K562 (cell line): ENCODE measurements around the gene ETFBKMT. TPM values are rescaled to one million over a fixed set of nuclear protein-coding genes. Genes with fewer than 3 reads are reported as not detected.

Experiments
- ASH1L ChIP-seq: fragments of 450-650 bp; IDR thresholded peaks from 2 replicates; pipeline ENCODE4 v1.6.1; 2018; ENCODE audit warnings: borderline replicate concordance, mild to moderate bottlenecking, low read depth; ENCODE audit not compliant: partially characterized antibody
- BCLAF1 ChIP-seq, 2 experiments: fragments of 450-650 bp in 1 of 2; IDR thresholded peaks; 2 replicates each; pipeline ENCODE4 v1.6.1; 2011 to 2017; ENCODE audit warnings: low read depth in 2 of 2, antibody characterized with exemption in 1 of 2, borderline replicate concordance in 1 of 2, low read length in 1 of 2, mild to moderate bottlenecking in 1 of 2, mixed read lengths in 1 of 2; ENCODE audit not compliant: control insufficient read depth in 1 of 2
- ELF1 ChIP-seq: fragments of 200-800 bp; sonication (Bioruptor generic); IDR thresholded peaks from 2 replicates; pipeline ENCODE4 v1.6.1; 2016; ENCODE audit warnings: missing genetic modification characterization, missing compliant biosample characterization
- EZH2 ChIP-seq: IDR thresholded peaks from 2 replicates; pipeline ENCODE4 v1.6.1; 2012; ENCODE audit warnings: low read depth, mild to moderate bottlenecking, inconsistent platforms, low read length, borderline replicate concordance
- FOXA1 ChIP-seq: fragments of 450-650 bp; IDR thresholded peaks from 2 replicates; pipeline ENCODE4 v1.6.1; 2016; ENCODE audit warnings: mild to moderate bottlenecking, borderline replicate concordance
- FOXM1 ChIP-seq, 2 experiments: fragments of 450-650 bp in 1 of 2; sonication (generic) in 1 of 2; formaldehyde crosslinking in 1 of 2; IDR thresholded peaks; 2 replicates each; pipeline versions ENCODE4 v1.6.1 to v1.9.0; 2017 to 2022; ENCODE audit warnings: low read depth in 2 of 2, mild to moderate bottlenecking in 2 of 2, missing genetic modification reagents in 1 of 2, moderate library complexity in 1 of 2
- GMEB1 ChIP-seq: fragments of 250-450 bp; sonication (Bioruptor Pico); IDR thresholded peaks from 2 replicates; pipeline ENCODE4 v1.4.0; 2020; ENCODE audit warnings: mild to moderate bottlenecking
- GTF2A2 ChIP-seq: IDR thresholded peaks from 2 replicates; pipeline ENCODE4 v1.6.1; 2016; ENCODE audit warnings: mild to moderate bottlenecking, missing genetic modification characterization, missing compliant biosample characterization
- HSF4 ChIP-seq: fragments of 250-450 bp; sonication (Bioruptor Pico); IDR thresholded peaks from 2 replicates; pipeline ENCODE4 v2.1.2; 2022; ENCODE audit warnings: mild to moderate bottlenecking, moderate library complexity, borderline replicate concordance
- NR1H2 ChIP-seq: sonication (generic); formaldehyde crosslinking; IDR thresholded peaks from 2 replicates; pipeline ENCODE4 v1.4.0; 2020; ENCODE audit warnings: mild to moderate bottlenecking, missing genetic modification reagents
- NR4A1 ChIP-seq, 2 experiments: fragments of 250-450 bp in 1 of 2; fragments of 450-650 bp in 1 of 2; sonication (Bioruptor Pico) in 1 of 2; IDR thresholded peaks; 2 replicates each; pipeline versions ENCODE4 v1.4.0 to v1.6.1; 2016 to 2020; ENCODE audit warnings: mild to moderate bottlenecking in 2 of 2, missing compliant biosample characterization in 1 of 2, missing genetic modification characterization in 1 of 2, moderate library complexity in 1 of 2
- SMARCC2 ChIP-seq: fragments of 450-650 bp; IDR thresholded peaks from 2 replicates; pipeline ENCODE4 v1.6.1; 2017; ENCODE audit warnings: antibody characterized with exemption, moderate library complexity, mild to moderate bottlenecking, low read depth
- SRSF1 ChIP-seq: fragments of 200-400 bp; formaldehyde crosslinking; IDR thresholded peaks from 2 replicates; pipeline ENCODE4 v1.6.1; 2017; ENCODE audit warnings: mild to moderate bottlenecking, low read depth, low read length, moderate library complexity
- TAF9B ChIP-seq: fragments of 450-650 bp; IDR thresholded peaks from 2 replicates; pipeline ENCODE4 v1.6.1; 2018; ENCODE audit warnings: mild to moderate bottlenecking; ENCODE audit not compliant: partially characterized antibody
- ZC3H11A ChIP-seq: IDR thresholded peaks from 2 replicates; pipeline ENCODE4 v1.6.1; 2012; ENCODE audit warnings: low read depth, low read length, improper control_type of control experiment
- ZC3H4 ChIP-seq: sonication (generic); formaldehyde crosslinking; IDR thresholded peaks from 2 replicates; pipeline ENCODE4 v1.9.0; 2021; ENCODE audit warnings: missing genetic modification reagents, borderline replicate concordance
- ZKSCAN8 ChIP-seq: fragments of 200-800 bp; sonication (Bioruptor generic); IDR thresholded peaks from 2 replicates; pipeline ENCODE4 v1.6.1; 2016; ENCODE audit warnings: missing genetic modification characterization, missing compliant biosample characterization
- ZNF274 ChIP-seq: IDR thresholded peaks from 2 replicates; pipeline ENCODE4 v1.6.1; 2011; ENCODE audit warnings: low read depth, mild to moderate bottlenecking, low read length, moderate library complexity, borderline replicate concordance
- ZNF511 ChIP-seq: sonication (generic); formaldehyde crosslinking; IDR thresholded peaks from 2 replicates; pipeline ENCODE4 v1.8.0; 2022; ENCODE audit warnings: mild to moderate bottlenecking, missing genetic modification reagents
- ZNF57 ChIP-seq: fragments of 450-650 bp; formaldehyde crosslinking; IDR thresholded peaks from 2 replicates; pipeline ENCODE4 v1.4.0; 2020; ENCODE audit warnings: mild to moderate bottlenecking, moderate library complexity
- polyA plus RNA-seq, 8 experiments: library from polyadenylated mRNA; depleted of rRNA in 4 of 8; stranded (reverse) in 5 of 8; unstranded in 3 of 8; fragments of >200 nt; fragmentation: Nextera tagmentation in 2 of 8; fragmentation: Illumina TruSeq in 1 of 8; extraction: Ambion mirVana in 2 of 8; extraction: Trizol in 1 of 8; gene quantifications; 2 replicates each; pipeline versions ENCODE4 v1.2.1 to v1.2.3, GENCODE V29; 2011 to 2014; ENCODE audit warnings: inconsistent platforms in 1 of 8, missing spikeins in 1 of 8
- total RNA-seq, 7 experiments: library from RNA; depleted of rRNA in 6 of 7; stranded (reverse); fragments of >200 nt in 6 of 7; fragmentation: Illumina TruSeq in 2 of 7; extraction: Trizol in 2 of 7; gene quantifications; 2 replicates each; pipeline versions ENCODE4 v1.2.1 to v1.2.3, GENCODE V29; 2011 to 2021; ENCODE audit warnings: low replicate concordance in 1 of 7

Gene ETFBKMT
- total and polyA plus RNA-seq, 9 of the 15 experiments (the other 6 are each of a cell fraction or from before 2014, with no cell fraction given), result 0.18 to 1.7 (median 0.96) TPM

- TF ChIP-seq TAF9B (peak; percentile 88), HSF4 (CRISPR knock-in tag) (no peak), BCLAF1 (IDR thresholded peaks at IDR 0.05; ENCODE audit: borderline replicate concordance in 1 of 2, control insufficient read depth in 1 of 2, low read depth in 2 of 2, low read length in 1 of 2) (peak in 1 of 2 experiments; percentile 71; a peak in 1 of 4 replicates), ZNF57 (CRISPR knock-in tag) (no peak), NR4A1 (CRISPR knock-in tag; IDR thresholded peaks at IDR 0.05) (no peak), NR4A1 (tag; IDR thresholded peaks at IDR 0.05) (peak; percentile 49; the same call in 1 of the 2 replicates), ASH1L (peak; percentile 59), SMARCC2 (peak; percentile 82), NR1H2 (CRISPR knock-in tag) (no peak), FOXM1 (IDR thresholded peaks at IDR 0.05; ENCODE audit: low read depth) (peak; percentile 71), FOXM1 (CRISPR knock-in tag; IDR thresholded peaks at IDR 0.05; ENCODE audit: low read depth) (no peak), EZH2 (no peak), ZNF274 (no peak), ELF1 (tag) (peak; percentile 94), ZC3H4 (CRISPR knock-in tag) (no peak), GMEB1 (no peak; the same call in 1 of the 2 replicates), ZKSCAN8 (CRISPR knock-in tag) (peak; percentile 72; the same call in 1 of the 2 replicates), SRSF1 (no peak), ZC3H11A (no peak), FOXA1 (no peak), ZNF511 (CRISPR knock-in tag) (no peak), GTF2A2 (tag) (no peak)
Measured at GRCh38 chr12:31715283-31715825, 55.9 kb downstream of the ETFBKMT start (continued).
